Endothelial cell of umbilical vein (primary cell): Measurements from ENCODE around the gene CCDC188. TPM values are rescaled to one million over a fixed set of nuclear protein-coding genes. Genes with fewer than 3 reads are reported as not detected.

ENCODE experiments used
- BruUV-seq: library from RNA; stranded (reverse); fragments of 400-500 nt; replicated peaks from 2 replicates; lab custom pipeline; 2021; lab: Mats Ljungman, UMichigan
- CTCF ChIA-PET: fragments of 300-600, 350-600 bp; sonication (Branson Sonifier 250); formaldehyde crosslinking; loops from one replicate; lab custom pipeline; 2021; ENCODE audit warnings: antibody characterized with exemption, inconsistent platforms; lab: Charles Lee
- POLR2A ChIA-PET: fragments of 300-600, 350-600 bp; sonication (Branson Sonifier 250); formaldehyde crosslinking; loops from one replicate; lab custom pipeline; 2021; ENCODE audit warnings: antibody characterized with exemption, inconsistent platforms; lab: Charles Lee
- DNase-seq: peaks from one replicate; pipeline ENCODE4 v3.0.0-alpha.2; 2011; ENCODE audit warnings: low read depth, low spot score
- FAIRE-seq: peaks from 2 replicates; lab custom pipeline; 2011; peaks lifted over from hg19 to GRCh38; lab: Jason Lieb, UNC
- H2AFZ ChIP-seq: 2 replicates; pipeline ENCODE4 v1.6.0; 2012; ENCODE audit warnings: low read depth, low read length, control low read depth, inconsistent platforms
- H3K27ac ChIP-seq: 2 replicates; pipeline ENCODE4 v1.5.1; 2011; ENCODE audit warnings: low read depth, mild to moderate bottlenecking, control low read depth, low read length, moderate library complexity; ENCODE audit not compliant: insufficient read depth
- H3K27me3 ChIP-seq, 2 experiments: 2 replicates each; pipeline versions ENCODE4 v1.6.0 to v1.6.1; 2011; ENCODE audit warnings: low read length in 2 of 2, mixed read lengths in 1 of 2; ENCODE audit not compliant: control insufficient read depth in 2 of 2, insufficient read depth in 2 of 2
- H3K36me3 ChIP-seq, 2 experiments: 2 replicates in 1 of 2; 3 replicates in 1 of 2; pipeline ENCODE4 v1.5.1; 2011; ENCODE audit warnings: low read length in 2 of 2, mild to moderate bottlenecking in 1 of 2, moderate library complexity in 1 of 2; ENCODE audit not compliant: control insufficient read depth in 2 of 2, insufficient read depth in 2 of 2; ENCODE audit errors: extremely low read depth in 1 of 2
- H3K4me1 ChIP-seq: 3 replicates; pipeline ENCODE4 v1.5.1; 2011; ENCODE audit warnings: mild to moderate bottlenecking, low read length; ENCODE audit not compliant: control insufficient read depth, insufficient read depth; ENCODE audit errors: extremely low read depth
- H3K4me2 ChIP-seq: 2 replicates; pipeline ENCODE4 v1.6.1; 2011; ENCODE audit warnings: low read length, control low read depth, mixed read lengths; ENCODE audit not compliant: insufficient read depth
- H3K4me3 ChIP-seq, 3 experiments: fragments of 200-600 bp in 1 of 3; sonication (generic), shearing (Covaris generic) in 1 of 3; replicated peaks in 1 of 3; 2 replicates each; pipeline ENCODE4 v1.5.1; 2011 to 2016; ENCODE audit warnings: control low read depth in 3 of 3, low read length in 3 of 3, mild to moderate bottlenecking in 2 of 3, inconsistent platforms in 1 of 3, low read depth in 1 of 3, moderate library complexity in 1 of 3; ENCODE audit not compliant: insufficient read depth in 1 of 3
- H3K79me2 ChIP-seq: 2 replicates; pipeline ENCODE4 v1.6.0; 2012; ENCODE audit warnings: low read length, inconsistent platforms; ENCODE audit not compliant: control insufficient read depth, insufficient read depth
- H3K9ac ChIP-seq: replicated peaks from 2 replicates; pipeline ENCODE3; 2011; ENCODE audit warnings: low read length, control low read depth; ENCODE audit not compliant: insufficient read depth; ENCODE audit errors: extremely low read depth
- H3K9me1 ChIP-seq: replicated peaks from 3 replicates; pipeline ENCODE4 v1.6.0; 2011; ENCODE audit warnings: mild to moderate bottlenecking, low read length; ENCODE audit not compliant: control insufficient read depth, insufficient read depth; ENCODE audit errors: extremely low read depth
- H3K9me3 ChIP-seq: replicated peaks from 2 replicates; pipeline ENCODE4 v1.5.1; 2012; ENCODE audit warnings: low read length, inconsistent platforms; ENCODE audit not compliant: control insufficient read depth, insufficient read depth
- H4K20me1 ChIP-seq: replicated peaks from 2 replicates; pipeline ENCODE3; 2011; ENCODE audit warnings: mild to moderate bottlenecking, low read length; ENCODE audit not compliant: control insufficient read depth, insufficient read depth; ENCODE audit errors: extremely low read depth
- EZH2 ChIP-seq: IDR thresholded peaks from 2 replicates; pipeline ENCODE4 v1.6.1; 2012; ENCODE audit warnings: borderline replicate concordance, low read depth, mild to moderate bottlenecking, moderate library complexity, low read length, inconsistent platforms; ENCODE audit not compliant: severe bottlenecking
- FOS ChIP-seq: IDR thresholded peaks from 2 replicates; pipeline ENCODE4 v1.6.1; 2011; ENCODE audit warnings: mild to moderate bottlenecking, low read length, moderate library complexity, borderline replicate concordance; ENCODE audit not compliant: insufficient read depth
- GATA2 ChIP-seq: IDR thresholded peaks from 2 replicates; pipeline ENCODE4 v1.7.0; 2011; ENCODE audit warnings: low read depth, mild to moderate bottlenecking, moderate library complexity, mixed read lengths, low read length; ENCODE audit not compliant: insufficient read length, insufficient read depth
- JUN ChIP-seq: IDR thresholded peaks from 2 replicates; pipeline ENCODE4 v1.6.1; 2011; ENCODE audit warnings: borderline replicate concordance, low read depth; ENCODE audit not compliant: insufficient read length, insufficient read depth
- MAX ChIP-seq: IDR thresholded peaks from 2 replicates; pipeline ENCODE4 v1.6.1; 2011; ENCODE audit not compliant: insufficient read depth, insufficient read length
- MYC ChIP-seq: IDR thresholded peaks from one replicate; pipeline ENCODE4 v1.6.1; 2011; ENCODE audit warnings: mild to moderate bottlenecking, low read depth, low read length
- POLR2A ChIP-seq: IDR thresholded peaks from 2 replicates; pipeline ENCODE4 v1.6.1; 2012; ENCODE audit warnings: low read depth, mild to moderate bottlenecking, control low read depth, low read length
- POLR2AphosphoS5 ChIP-seq: IDR thresholded peaks from 2 replicates; pipeline ENCODE4 v1.6.1; 2012; ENCODE audit warnings: low read depth, mild to moderate bottlenecking, control low read depth, low read length, moderate library complexity; ENCODE audit not compliant: insufficient read depth
- dilution Hi-C: fragments of 300-500 bp; cut with MboI; formaldehyde crosslinking; loops from one replicate; pipeline ENCODE4 v1.15.0; 2019; ENCODE audit warnings: low sequenced_read_pairs; ENCODE audit not compliant: extremely low pct_ligation_motif_present
- intact Hi-C: fragments of 100-400 bp; cut with micrococcal nuclease; formaldehyde crosslinking; loops from one replicate; pipeline ENCODE4 v1.10.0; 2022
- polyA plus RNA-seq, 4 experiments: library from polyadenylated mRNA; depleted of rRNA in 3 of 4; stranded (reverse) in 3 of 4; unstranded in 1 of 4; fragments of >200 nt; gene quantifications; 2 replicates each; pipeline versions ENCODE4 v1.2.1 to v1.2.3, GENCODE V29; 2011 to 2012; ENCODE audit warnings: missing spikeins in 1 of 4
- total RNA-seq: library from RNA; stranded (reverse); gene quantifications from 2 replicates; pipeline ENCODE4 v1.2.3, GENCODE V29; 2021
- TF ChIP-seq, protein P1 (sequence below), 2 donors: IDR thresholded peaks; 1 replicate in 1 of 2; 2 replicates in 1 of 2; pipeline ENCODE4 v1.5.1; 2011; ENCODE audit warnings: low read length in 2 of 2, mild to moderate bottlenecking in 2 of 2, moderate library complexity in 2 of 2, control low read depth in 1 of 2, inconsistent platforms in 1 of 2, low read depth in 1 of 2; ENCODE audit not compliant: insufficient read depth in 1 of 2; ENCODE audit errors: extremely low read depth in 1 of 2

CCDC188 gene
- total and polyA plus RNA-seq, 2 donors (not counting 3 experiments of a cell fraction or from before 2014, with no cell fraction given): 9.4 to 9.8 TPM

- BruUV-seq: no TSS peak
- H3K9me3 ChIP-seq: no peaks in the 10 kb centered on the region
- peaks cover 15 to 74% of the 10 kb centered on the region in 2 experiments for H3K36me3 ChIP-seq
- H3K79me2 ChIP-seq: peaks cover 8% of the 10 kb centered on the region
- H3K27ac ChIP-seq: no peak overlapping the region
- H3K4me2 ChIP-seq: no peak overlapping the region
- POLR2A ChIA-PET: interaction anchor here (0.6 kb wide), 1 partner anchor 65 kb away, joined by 4 read pairs; no protein-coding TSS in a partner anchor
- no peaks in the 10 kb centered on the region for H3K9me1 ChIP-seq
- CTCF ChIA-PET: interaction anchor here (0.9 kb wide), 1 partner anchor 20 kb away, joined by 3 read pairs; no protein-coding TSS in a partner anchor
- no peaks in the 10 kb centered on the region for H3K4me1 ChIP-seq
- H3K4me3 ChIP-seq: no peak overlapping the region
- H2AFZ ChIP-seq: no peak overlapping the region
- dilution Hi-C loops: no loop called here
- TF ChIP-seq FOS: no peak
- TF ChIP-seq JUN: no peak
- no peak for TF ChIP-seq POLR2AphosphoS5
- TF ChIP-seq EZH2: no peak
- TF ChIP-seq MAX: no peak
- TF ChIP-seq, protein P1, sequence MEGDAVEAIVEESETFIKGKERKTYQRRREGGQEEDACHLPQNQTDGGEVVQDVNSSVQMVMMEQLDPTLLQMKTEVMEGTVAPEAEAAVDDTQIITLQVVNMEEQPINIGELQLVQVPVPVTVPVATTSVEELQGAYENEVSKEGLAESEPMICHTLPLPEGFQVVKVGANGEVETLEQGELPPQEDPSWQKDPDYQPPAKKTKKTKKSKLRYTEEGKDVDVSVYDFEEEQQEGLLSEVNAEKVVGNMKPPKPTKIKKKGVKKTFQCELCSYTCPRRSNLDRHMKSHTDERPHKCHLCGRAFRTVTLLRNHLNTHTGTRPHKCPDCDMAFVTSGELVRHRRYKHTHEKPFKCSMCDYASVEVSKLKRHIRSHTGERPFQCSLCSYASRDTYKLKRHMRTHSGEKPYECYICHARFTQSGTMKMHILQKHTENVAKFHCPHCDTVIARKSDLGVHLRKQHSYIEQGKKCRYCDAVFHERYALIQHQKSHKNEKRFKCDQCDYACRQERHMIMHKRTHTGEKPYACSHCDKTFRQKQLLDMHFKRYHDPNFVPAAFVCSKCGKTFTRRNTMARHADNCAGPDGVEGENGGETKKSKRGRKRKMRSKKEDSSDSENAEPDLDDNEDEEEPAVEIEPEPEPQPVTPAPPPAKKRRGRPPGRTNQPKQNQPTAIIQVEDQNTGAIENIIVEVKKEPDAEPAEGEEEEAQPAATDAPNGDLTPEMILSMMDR (IDR thresholded peaks at IDR 0.05; ENCODE audit: extremely low read depth in 1 of 2, insufficient read depth in 1 of 2, low read depth in 1 of 2, low read length in 2 of 2): no peak
- TF ChIP-seq POLR2A: no peak
- TF ChIP-seq MYC: no peak
- TF ChIP-seq GATA2: no peak
- no peaks in the 10 kb centered on the region for H3K27me3 ChIP-seq
- no peaks in the 10 kb centered on the region for H4K20me1 ChIP-seq
- DNase-seq (no peak), FAIRE-seq (no peak)
- no peak overlapping the region for H3K9ac ChIP-seq
- intact Hi-C loops: no loop called here
These were observed 41.2 kb downstream of the CCDC188 start for GRCh38 chr22:20109411-20110358.
